Erythroblast (primary cell): ENCODE results near the gene ATP2A2.

Source experiments
- GATA1 ChIP-seq: IDR thresholded peaks from 2 replicates; pipeline ENCODE4 v1.6.1; 2011; ENCODE audit warnings: low read depth, mild to moderate bottlenecking, control low read depth, low read length, moderate library complexity
- POLR2A ChIP-seq: IDR thresholded peaks from 2 replicates; pipeline ENCODE4 v1.6.1; 2011; ENCODE audit warnings: mild to moderate bottlenecking, low read length

DNA sequence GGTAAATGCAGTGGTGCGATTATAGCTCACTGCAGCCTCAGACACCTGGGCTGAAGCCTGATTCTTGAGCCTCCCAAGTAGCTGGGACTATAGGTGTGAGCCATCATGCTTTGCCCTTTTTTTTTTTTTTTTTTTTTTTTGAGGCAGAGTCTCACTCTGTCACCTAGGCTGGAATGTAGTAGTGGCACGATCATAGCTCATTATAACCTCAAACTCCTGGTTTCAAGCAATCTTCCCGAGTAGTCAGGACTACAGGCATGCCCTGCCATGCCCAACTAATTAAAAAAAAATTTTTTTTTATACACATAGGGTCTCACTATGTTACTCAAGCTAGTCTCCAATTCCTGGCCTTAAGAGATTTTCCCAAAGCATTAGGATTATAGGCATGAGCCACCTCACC is 6.9 kb downstream of the ATP2A2 start:
- TF ChIP-seq POLR2A (no peak), GATA1 (no peak)
